ENCODE results near the gene NPY5R.

Gene NPY5R

GRCh38 chr4:163393471-163393870 is 49.8 kb downstream of the NPY5R start (continued):
- TF ChIP-seq ZNF391 (tag by site-specific recombination; IDR thresholded peaks at IDR 0.05; ENCODE audit: borderline replicate concordance, low read depth) = no peak
- no peak for TF ChIP-seq SALL2 (tag by site-specific recombination; IDR thresholded peaks at IDR 0.05; ENCODE audit: borderline replicate concordance)
- no peak for TF ChIP-seq ZNF416 (tag by site-specific recombination; IDR thresholded peaks at IDR 0.05)
- TF ChIP-seq YY1 (tag by site-specific recombination; IDR thresholded peaks at IDR 0.05) = no peak
- TF ChIP-seq ZNF23 (tag by site-specific recombination; IDR thresholded peaks at IDR 0.05; ENCODE audit: borderline replicate concordance) = no peak
- TF ChIP-seq ZNF366 (tag by site-specific recombination; conservative IDR thresholded peaks at IDR 0.05) = no peak
- no peak for TF ChIP-seq INSM2 (tag by site-specific recombination; IDR thresholded peaks at IDR 0.05)

- Histone ChIP-seq H3K9me3 (ENCODE audit: control insufficient read depth, insufficient read depth, low read depth, low read length) (no peaks in the 10 kb centered on the region), H3K27ac (ENCODE audit: extremely low read depth, low read depth, low read length) (no peak overlapping the region), H3K36me3 (ENCODE audit: control insufficient read depth in 2 of 2, insufficient read depth in 1 of 2, low read length in 2 of 2) (no peaks in the 10 kb centered on the region), H3K4me3 (ENCODE audit: low read depth, low read length) (no peak overlapping the region), H3K4me1 (ENCODE audit: control insufficient read depth, insufficient read depth, low read length) (no peaks in the 10 kb centered on the region)
- POLR2A ChIA-PET = no interaction called here
- no peak for TF ChIP-seq ZNF777 (tag by site-specific recombination; IDR thresholded peaks at IDR 0.05; ENCODE audit: borderline replicate concordance)
- CTCF ChIA-PET = no interaction called here
Measured at GRCh38 chr4:163395055-163395454, 51.4 kb downstream of the NPY5R start.

- H3K4me1 ChIP-seq (ENCODE audit: control insufficient read depth, insufficient read depth, low read length) = no peaks in the 10 kb centered on the region
- TF ChIP-seq ZNF416 (tag by site-specific recombination; IDR thresholded peaks at IDR 0.05) (no peak), ZNF37A (tag by site-specific recombination; IDR thresholded peaks at IDR 0.05) (no peak)
- no peaks in the 10 kb centered on the region for H3K9me3 ChIP-seq (ENCODE audit: control insufficient read depth, insufficient read depth, low read depth, low read length)
- ChIA-PET POLR2A (no interaction called here), CTCF (no interaction called here)
- no peak overlapping the region for H3K27ac ChIP-seq (ENCODE audit: extremely low read depth, low read depth, low read length)
- no peak overlapping the region for H3K4me3 ChIP-seq (ENCODE audit: low read depth, low read length)
- no peaks in the 10 kb centered on the region for H3K36me3 ChIP-seq (ENCODE audit: control insufficient read depth in 2 of 2, insufficient read depth in 1 of 2, low read length in 2 of 2)
Measured at GRCh38 chr4:163395758-163396157, 52.1 kb downstream of the NPY5R start.

GRCh38 chr4:163398238-163398637 is 54.5 kb downstream of the NPY5R start:
- no peaks in the 10 kb centered on the region for H3K36me3 ChIP-seq (ENCODE audit: control insufficient read depth in 2 of 2, insufficient read depth in 1 of 2, low read length in 2 of 2)
- H3K27ac ChIP-seq (ENCODE audit: extremely low read depth, low read depth, low read length) = no peak overlapping the region
- POLR2A ChIA-PET = no interaction called here
- H3K9me3 ChIP-seq (ENCODE audit: control insufficient read depth, insufficient read depth, low read depth, low read length) = no peaks in the 10 kb centered on the region
- TF ChIP-seq ZNF211 (tag by site-specific recombination; IDR thresholded peaks at IDR 0.05; ENCODE audit: low read depth) (no peak), HOXC10 (CRISPR knock-in tag; IDR thresholded peaks at IDR 0.05) (no peak), ZNF707 (tag by site-specific recombination; IDR thresholded peaks at IDR 0.05) (no peak), ZNF580 (tag by site-specific recombination; IDR thresholded peaks at IDR 0.05) (no peak), GLI2 (tag by site-specific recombination; IDR thresholded peaks at IDR 0.05; ENCODE audit: borderline replicate concordance, low read depth) (no peak), KLF9 (tag by site-specific recombination; IDR thresholded peaks at IDR 0.05; ENCODE audit: low read depth) (no peak), ZNF555 (tag by site-specific recombination; conservative IDR thresholded peaks at IDR 0.05) (no peak), ZNF704 (tag by site-specific recombination; IDR thresholded peaks at IDR 0.05) (no peak), IKZF3 (tag by site-specific recombination; IDR thresholded peaks at IDR 0.05) (no peak)
- H3K4me1 ChIP-seq (ENCODE audit: control insufficient read depth, insufficient read depth, low read length) = no peaks in the 10 kb centered on the region
- no peak overlapping the region for H3K4me3 ChIP-seq (ENCODE audit: low read depth, low read length)
- CTCF ChIA-PET = interaction anchor here (0.7 kb wide), 1 partner anchor 1324 kb away, joined by 3 read pairs; no protein-coding TSS in a partner anchor

All from HEK293 (cell line).